Lower leg skin (tissue), 4 donors: ENCODE data around the gene NLGN4X. TPM values are rescaled to one million over a fixed set of nuclear protein-coding genes. Genes with fewer than 3 reads are reported as not detected.

ENCODE experiments used
- DNase-seq, 2 donors: peaks; one replicate each; pipeline ENCODE4 v3.0.0-alpha.2; 2019; ENCODE audit warnings: low spot score in 2 of 2
- H3K4me3 ChIP-seq: fragments of 200-600 bp; sonication (generic); 2 replicates; pipeline ENCODE4 v1.5.1; 2017; ENCODE audit warnings: mild to moderate bottlenecking, low read depth; ENCODE audit not compliant: poor library complexity, severe bottlenecking
- POLR2A ChIP-seq, 2 donors: fragments of 450-650 bp; IDR thresholded peaks; one replicate each; pipeline ENCODE4 v1.6.1; 2016 to 2017; ENCODE audit warnings: antibody characterized with exemption in 2 of 2, mild to moderate bottlenecking in 1 of 2, moderate library complexity in 1 of 2
- WGBS, 2 donors: methylation state at CpG; one replicate each; pipeline ENCODE4 v1.1.5; 2018; 5-methylcytosine and 5-hydroxymethylcytosine counted together
- intact Hi-C: fragments of 100-400 bp; cut with DNase I; formaldehyde crosslinking; loops from one replicate; pipeline ENCODE4 v1.15.0; 2023; ENCODE audit warnings: low total_unique reads
- total RNA-seq, 4 donors: library from RNA; depleted of rRNA; stranded (reverse); fragments of >200 nt; gene quantifications; one replicate each; pipeline ENCODE4 v1.1.0, GENCODE V29; 2016
- TF ChIP-seq, protein P1 (sequence below), 3 donors: fragments of 450-650 bp; IDR thresholded peaks; one replicate each; pipeline ENCODE4 v1.5.1; 2016; ENCODE audit warnings: antibody characterized with exemption in 3 of 3, mild to moderate bottlenecking in 3 of 3, moderate library complexity in 2 of 3

The NLGN4X gene
- total RNA-seq, 4 donors from 2014 or later: 0.17 to 2.2 (median 0.72) TPM

DNA sequence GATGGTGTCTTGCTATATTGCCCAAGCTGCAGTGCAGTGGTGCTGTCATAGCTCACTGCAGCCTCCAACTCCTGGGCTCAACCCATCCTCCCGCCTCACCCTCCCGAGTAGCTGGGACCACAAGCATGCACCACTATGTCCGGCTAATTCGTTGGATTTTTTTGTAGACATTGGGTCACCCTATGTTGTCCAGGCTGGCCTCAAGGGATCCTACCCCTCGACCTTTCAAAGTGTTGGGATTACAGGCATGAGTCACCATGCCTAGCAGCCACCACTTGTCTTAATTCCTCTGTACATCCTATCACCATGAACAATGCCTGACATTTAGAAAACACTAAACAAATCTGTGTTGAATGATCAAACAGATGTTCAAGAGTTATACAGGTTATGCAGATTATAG lies 76.7 kb downstream of the NLGN4X start:
- intact Hi-C loops: no loop called here
- TF ChIP-seq, protein P1, sequence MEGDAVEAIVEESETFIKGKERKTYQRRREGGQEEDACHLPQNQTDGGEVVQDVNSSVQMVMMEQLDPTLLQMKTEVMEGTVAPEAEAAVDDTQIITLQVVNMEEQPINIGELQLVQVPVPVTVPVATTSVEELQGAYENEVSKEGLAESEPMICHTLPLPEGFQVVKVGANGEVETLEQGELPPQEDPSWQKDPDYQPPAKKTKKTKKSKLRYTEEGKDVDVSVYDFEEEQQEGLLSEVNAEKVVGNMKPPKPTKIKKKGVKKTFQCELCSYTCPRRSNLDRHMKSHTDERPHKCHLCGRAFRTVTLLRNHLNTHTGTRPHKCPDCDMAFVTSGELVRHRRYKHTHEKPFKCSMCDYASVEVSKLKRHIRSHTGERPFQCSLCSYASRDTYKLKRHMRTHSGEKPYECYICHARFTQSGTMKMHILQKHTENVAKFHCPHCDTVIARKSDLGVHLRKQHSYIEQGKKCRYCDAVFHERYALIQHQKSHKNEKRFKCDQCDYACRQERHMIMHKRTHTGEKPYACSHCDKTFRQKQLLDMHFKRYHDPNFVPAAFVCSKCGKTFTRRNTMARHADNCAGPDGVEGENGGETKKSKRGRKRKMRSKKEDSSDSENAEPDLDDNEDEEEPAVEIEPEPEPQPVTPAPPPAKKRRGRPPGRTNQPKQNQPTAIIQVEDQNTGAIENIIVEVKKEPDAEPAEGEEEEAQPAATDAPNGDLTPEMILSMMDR (IDR thresholded peaks at IDR 0.05): no peak
- TF ChIP-seq POLR2A (IDR thresholded peaks at IDR 0.05): no peak
- DNase-seq: no peak
- no peak overlapping the region for H3K4me3 ChIP-seq
- WGBS, 2 donors: 86% methylated on average over 5 of the region's 5 CpGs

GRCh38 chrX:6149060-6149872 lies 79.4 kb downstream of the NLGN4X start:
- 78 to 81% methylated on average over 6 of the region's 6 CpGs for WGBS, 2 donors
- H3K4me3 ChIP-seq: no peak overlapping the region
- no peak for DNase-seq
- no peak for TF ChIP-seq POLR2A (IDR thresholded peaks at IDR 0.05)
- TF ChIP-seq, protein P1 (IDR thresholded peaks at IDR 0.05): no peak
- intact Hi-C loops: no loop called here

- H3K4me3 ChIP-seq: no peak overlapping the region
- intact Hi-C loops: no loop called here
- WGBS, 2 donors: 68 to 74% methylated on average over 2 of the region's 2 CpGs
- DNase-seq: no peak
- TF ChIP-seq, protein P1 (IDR thresholded peaks at IDR 0.05): no peak
- TF ChIP-seq POLR2A (IDR thresholded peaks at IDR 0.05): no peak
Measured at GRCh38 chrX:6134255-6134654, 94.4 kb downstream of the NLGN4X start.

DNA sequence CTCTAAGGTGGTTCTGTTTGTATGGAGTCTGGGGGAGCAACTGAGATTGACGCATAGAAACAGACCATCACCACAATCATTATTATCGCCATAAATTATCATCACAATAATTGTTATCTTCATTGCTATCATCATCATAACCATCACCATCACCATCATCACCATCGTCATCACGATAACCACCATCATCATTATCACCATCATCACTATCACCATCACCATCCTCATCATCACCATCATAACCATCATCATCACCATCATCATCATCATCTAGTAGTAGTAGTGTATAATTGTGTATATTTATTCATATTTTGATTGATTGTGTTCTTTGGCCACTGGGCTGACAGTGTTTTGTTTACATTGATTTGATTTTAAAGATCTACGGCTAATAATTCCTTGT lies 95.7 kb downstream of the NLGN4X start:
- 93 to 97% methylated on average over 5 of the region's 5 CpGs for WGBS, 2 donors
- intact Hi-C loops: no loop called here

GRCh38 chrX:6131287-6131686 lies 97.4 kb downstream of the NLGN4X start:
- no peak for DNase-seq
- intact Hi-C loops: no loop called here
- no peak overlapping the region for H3K4me3 ChIP-seq
- TF ChIP-seq POLR2A (IDR thresholded peaks at IDR 0.05): no peak
- TF ChIP-seq, protein P1 (IDR thresholded peaks at IDR 0.05): no peak

More for the DNA sequence above, 95.7 kb downstream of the NLGN4X start:
- TF ChIP-seq POLR2A (IDR thresholded peaks at IDR 0.05): no peak
- TF ChIP-seq, protein P1 (IDR thresholded peaks at IDR 0.05): no peak
- no peak for DNase-seq
- H3K4me3 ChIP-seq: no peak overlapping the region

DNA sequence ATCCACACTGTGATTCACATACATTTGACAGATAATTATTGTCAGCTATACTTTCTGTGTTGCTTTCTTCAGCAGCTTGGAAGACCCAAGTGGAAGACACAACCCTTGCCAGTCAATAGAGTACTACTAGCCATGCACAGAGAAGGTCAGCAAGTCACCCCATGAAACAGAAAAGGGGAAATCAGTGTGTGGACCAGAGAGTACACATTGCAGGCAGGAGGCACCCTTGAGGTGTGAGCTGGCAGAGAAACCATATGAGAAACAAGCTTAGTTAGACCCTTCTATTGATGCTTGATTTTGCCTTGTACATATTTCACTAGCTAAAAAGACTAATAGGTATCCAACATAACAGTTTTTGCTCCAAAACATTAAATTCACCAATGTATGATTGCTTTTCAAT lies 99.5 kb downstream of the NLGN4X start:
- DNase-seq: no peak
- TF ChIP-seq, protein P1 (IDR thresholded peaks at IDR 0.05): no peak
- TF ChIP-seq POLR2A (IDR thresholded peaks at IDR 0.05): no peak
- H3K4me3 ChIP-seq: no peak overlapping the region
- intact Hi-C loops: no loop called here
